Occipital lobe (tissue), 2 donors: ENCODE measurements around the gene OR14K1. TPM values are rescaled to one million over a fixed set of nuclear protein-coding genes. Genes with fewer than 3 reads are reported as not detected.
"Not testable (repeated sequence)": the region's sequence is repeated elsewhere in the genome, so short reads cannot be mapped to it uniquely, and the experiment has no call there.

ENCODE experiments used
- DNase-seq: peaks from one replicate; lab custom pipeline; 2025; lab: John Stamatoyannopoulos, UW
- total RNA-seq: library from RNA; depleted of rRNA; stranded (reverse); fragments of >200 nt; gene quantifications from one replicate; pipeline ENCODE4 v1.2.3, GENCODE V29; 2014

Gene OR14K1
- not detected for total RNA-seq

GRCh38 chr1:247738315-247738714, at the start of gene OR14K1:
OR14K1 (plus strand) TSS chr1:247738615; CDS start chr1:247738615, 0 bp downstream.
- no peak for DNase-seq

GRCh38 chr1:247701338-247701737, 37.1 kb upstream of the OR14K1 start:
- no peak for DNase-seq

- not testable (repeated sequence) for DNase-seq
Measured at GRCh38 chr1:247710681-247711080, 27.7 kb upstream of the OR14K1 start.

GRCh38 chr1:247713753-247714152, 24.7 kb upstream of the OR14K1 start:
- no peak for DNase-seq

- no peak for DNase-seq
Measured at GRCh38 chr1:247716546-247716945, 21.9 kb upstream of the OR14K1 start, which contains the start of gene OR6F1. OR6F1 (minus strand) TSS chr1:247716646; CDS start chr1:247712755, 3,891 bp downstream.

- no peak for DNase-seq
Measured at GRCh38 chr1:247721222-247721621, 17.2 kb upstream of the OR14K1 start.

GRCh38 chr1:247740721-247741120, 2.3 kb downstream of the OR14K1 start:
- DNase-seq = no peak

- DNase-seq = no peak
Measured at GRCh38 chr1:247741756-247742155, 3.3 kb downstream of the OR14K1 start.

DNA sequence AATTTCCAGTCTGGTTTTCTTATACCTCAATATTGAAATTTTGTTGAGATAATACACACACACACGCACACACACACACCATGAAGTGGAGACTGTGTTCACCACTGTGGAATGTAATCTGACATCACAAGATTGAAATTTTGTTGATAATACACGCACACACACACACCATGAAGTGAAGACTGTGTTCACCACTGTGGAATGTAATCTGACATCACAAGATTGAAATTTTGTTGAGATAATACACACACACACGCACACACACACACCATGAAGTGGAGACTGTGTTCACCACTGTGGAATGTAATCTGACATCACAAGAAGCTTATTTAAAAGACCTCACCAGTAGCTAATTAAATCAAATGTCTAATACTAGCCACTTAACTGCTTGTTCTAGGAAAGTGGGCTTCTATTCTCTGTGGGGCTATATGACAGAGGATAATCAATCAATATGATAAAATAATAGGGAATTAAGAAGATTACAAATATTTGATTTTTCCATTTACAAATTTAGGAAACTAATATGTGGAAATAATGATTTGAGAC, 3.9 kb downstream of the OR14K1 start:
- not testable (repeated sequence) for DNase-seq

DNA sequence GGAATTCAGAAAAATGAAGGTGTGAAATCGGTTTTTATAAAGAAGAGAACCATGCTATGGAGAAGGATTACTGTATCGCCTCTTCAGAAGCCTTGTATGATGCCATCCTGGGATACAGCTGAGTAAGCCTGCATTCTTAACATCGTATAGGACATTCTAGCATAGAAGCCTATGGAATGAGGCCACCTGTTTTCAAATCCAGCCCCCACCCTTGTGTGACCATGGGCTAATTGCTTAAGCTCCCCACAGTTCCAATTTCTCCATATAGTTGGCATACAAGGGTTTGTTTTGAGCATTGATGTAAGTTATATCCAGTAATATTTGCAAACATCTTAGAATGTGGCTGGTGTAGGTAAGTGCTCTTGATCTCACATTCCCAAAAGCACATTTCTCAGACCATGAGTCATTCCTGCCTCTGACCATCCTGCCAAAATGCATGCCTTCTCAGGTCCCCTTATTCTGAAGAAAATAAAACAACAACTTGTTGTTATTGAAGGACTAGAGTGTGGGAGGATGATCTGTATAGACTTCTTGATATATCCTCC, 8.0 kb downstream of the OR14K1 start:
- no peak for DNase-seq

DNA sequence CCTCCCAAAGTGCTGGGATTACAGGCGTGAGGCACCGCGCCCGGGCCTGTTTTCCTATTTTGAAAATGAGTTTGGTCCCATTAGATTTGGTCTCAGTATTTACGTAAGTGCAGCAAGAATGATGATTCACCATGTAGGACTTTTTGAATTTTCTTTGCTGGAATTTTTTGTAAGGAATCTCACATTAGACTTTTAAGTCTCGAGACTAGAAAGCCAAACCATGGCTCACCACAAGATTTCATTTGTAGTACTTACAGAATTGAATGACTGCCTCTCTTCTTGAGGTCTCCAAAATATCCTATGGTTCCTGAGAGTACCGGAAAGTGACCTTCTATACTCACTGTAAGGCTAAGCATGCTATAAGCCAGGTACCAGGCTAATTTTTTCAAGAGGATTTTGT, 9.2 kb downstream of the OR14K1 start:
- no peak for DNase-seq

GRCh38 chr1:247748041-247748440, 9.6 kb downstream of the OR14K1 start, which contains the start of gene OR14A2:
OR14A2 (minus strand) TSS chr1:247748141.
- no peak for DNase-seq

- no peak for DNase-seq
Measured at GRCh38 chr1:247749870-247750269, 11.5 kb downstream of the OR14K1 start.

- not testable (repeated sequence) for DNase-seq
Measured at GRCh38 chr1:247754311-247754710, 15.9 kb downstream of the OR14K1 start.

GRCh38 chr1:247760456-247760855, 22.0 kb downstream of the OR14K1 start, which contains the start of gene OR1C1:
OR1C1 (minus strand) TSS chr1:247760556; CDS start chr1:247758406, 2,150 bp downstream.
- no peak for DNase-seq

DNA sequence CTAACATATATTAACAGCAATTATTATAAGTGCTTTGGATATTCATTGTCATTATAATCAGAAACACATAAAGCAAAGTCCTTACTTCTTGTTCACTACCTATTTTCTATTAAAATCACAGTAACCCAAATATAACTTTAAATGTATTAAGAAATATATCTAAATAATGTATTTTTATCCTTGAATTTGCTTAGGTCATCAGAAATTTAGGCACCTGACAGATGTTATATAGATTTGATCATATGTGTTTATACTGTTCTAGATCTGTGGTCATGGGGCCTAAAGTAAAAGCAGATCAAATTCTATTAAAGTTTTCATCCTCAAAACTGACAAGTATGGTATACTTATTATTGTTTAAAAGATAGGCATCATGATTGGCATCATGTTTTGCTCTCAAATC, 31.2 kb downstream of the OR14K1 start:
- no peak for DNase-seq

Other genes with a start within 250 kb of the OR14K1 start
- gene OR2C3, start 202.2 kb upstream of the OR14K1 start, total RNA-seq = not detected
- gene GCSAML, start 189.5 kb upstream of the OR14K1 start, total RNA-seq = under 0.01 TPM
- gene OR2G2, start 150.3 kb upstream of the OR14K1 start, total RNA-seq = not detected
- gene OR2G3, start 133.0 kb upstream of the OR14K1 start, total RNA-seq = not detected
- not detected for gene OR13G1, start 58.9 kb upstream of the OR14K1 start, total RNA-seq
- gene OR6F1, start 22.0 kb upstream of the OR14K1 start, total RNA-seq = not detected
- gene OR14A2, start 9.5 kb downstream of the OR14K1 start, total RNA-seq = not detected
- not detected for gene OR1C1, start 21.9 kb downstream of the OR14K1 start, total RNA-seq
- not detected for gene OR14A16, start 85.5 kb downstream of the OR14K1 start, total RNA-seq
- not detected for gene OR11L1, start 103.3 kb downstream of the OR14K1 start, total RNA-seq
- 3.1 TPM for gene TRIM58, start 118.6 kb downstream of the OR14K1 start, total RNA-seq
- gene OR2W3, start 157.0 kb downstream of the OR14K1 start, total RNA-seq = 1.6 TPM
- gene OR2T8, start 181.6 kb downstream of the OR14K1 start, total RNA-seq = not detected
- gene OR2AJ1, start 186.3 kb downstream of the OR14K1 start, total RNA-seq = 0.16 TPM
- gene OR2L8, start 210.2 kb downstream of the OR14K1 start, total RNA-seq = 2.8 TPM
- gene OR2AK2, start 226.6 kb downstream of the OR14K1 start, total RNA-seq = 0.78 TPM